Esophagus squamous epithelium (tissue), 5 donors: ENCODE results near the gene PARP14. TPM values are rescaled to one million over a fixed set of nuclear protein-coding genes. Genes with fewer than 3 reads are reported as not detected.

Experiments
- DNase-seq: peaks from one replicate; lab custom pipeline; 2025; lab: John Stamatoyannopoulos, UW
- H3K27ac ChIP-seq, 4 donors: fragments of 200-600 bp; sonication (generic); one replicate each; pipeline ENCODE4 v1.5.1; 2016 to 2019; ENCODE audit warnings: mild to moderate bottlenecking in 1 of 4
- H3K27me3 ChIP-seq, 4 donors: fragments of 200-600 bp; sonication (generic); 1 replicate in 3 of 4; 2 replicates in 1 of 4; pipeline versions ENCODE4 v1.5.1 to v1.6.0; 2017 to 2021; ENCODE audit warnings: antibody characterized with exemption in 1 of 4
- H3K36me3 ChIP-seq, 3 donors: fragments of 200-600 bp; sonication (generic); one replicate each; pipeline ENCODE4 v1.5.1; 2016 to 2019
- H3K4me1 ChIP-seq, 3 donors: fragments of 200-600 bp; sonication (generic); one replicate each; pipeline ENCODE4 v1.5.1; 2017 to 2019
- H3K4me3 ChIP-seq, 4 donors: fragments of 200-600 bp; sonication (generic); 1 replicate in 3 of 4; 2 replicates in 1 of 4; pipeline ENCODE4 v1.5.1; 2016 to 2019; ENCODE audit warnings: mild to moderate bottlenecking in 2 of 4, moderate library complexity in 1 of 4
- H3K9me3 ChIP-seq, 3 donors: fragments of 200-600 bp; sonication (generic); one replicate each; pipeline ENCODE4 v1.5.1; 2016 to 2019
- CTCF ChIP-seq, 6 experiments: fragments of 450-650 bp in 4 of 6; fragments of 200-600 bp in 2 of 6; sonication (generic) in 2 of 6; IDR thresholded peaks; one replicate each; pipeline ENCODE4 v1.5.1; 2016 to 2019; ENCODE audit warnings: antibody characterized with exemption in 6 of 6, mild to moderate bottlenecking in 4 of 6, moderate library complexity in 4 of 6
- POLR2A ChIP-seq, 4 donors: fragments of 450-650 bp; IDR thresholded peaks; one replicate each; pipeline ENCODE4 v1.6.1; 2017; ENCODE audit warnings: antibody characterized with exemption in 4 of 4, mild to moderate bottlenecking in 4 of 4, moderate library complexity in 3 of 4
- WGBS, 2 donors: methylation state at CpG; one replicate each; pipeline ENCODE4 v1.1.5; 2018; 5-methylcytosine and 5-hydroxymethylcytosine counted together
- intact Hi-C: fragments of 100-400 bp; cut with DNase I; formaldehyde crosslinking; loops from one replicate; pipeline ENCODE4 v1.15.0; 2022
- total RNA-seq, 4 donors: library from RNA; depleted of rRNA; stranded (reverse); fragments of >200 nt; gene quantifications; one replicate each; pipeline ENCODE4 v1.1.0, GENCODE V29; 2016
- donor health status: DM: yes; HTN: yes; CAD: no.

Gene PARP14
- total RNA-seq, 4 donors from 2014 or later, result 9.5 to 34.1 (median 22.9) TPM

DNA sequence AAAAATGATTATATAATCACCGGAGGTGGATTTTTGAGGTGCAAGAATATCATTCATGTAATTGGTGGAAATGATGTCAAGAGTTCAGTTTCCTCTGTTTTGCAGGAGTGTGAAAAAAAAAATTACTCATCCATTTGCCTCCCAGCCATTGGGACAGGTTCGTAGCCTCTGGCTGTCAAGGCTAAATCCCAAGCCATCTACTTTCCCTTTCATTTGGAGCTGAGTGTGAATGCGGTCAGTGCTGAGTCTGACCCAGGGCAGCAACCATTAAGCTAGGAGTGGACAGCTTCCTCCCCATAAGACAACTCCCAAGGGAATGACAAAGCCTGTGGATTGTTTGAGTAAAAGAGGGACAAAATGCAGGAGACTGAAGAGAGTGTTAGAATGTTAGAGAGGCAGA, 33.6 kb downstream of the PARP14 start:
- Histone ChIP-seq H3K27me3 (no peaks in the 10 kb centered on the region), H3K4me1 (no peaks in the 10 kb centered on the region), H3K27ac (no peak overlapping the region), H3K4me3 (no peak overlapping the region), H3K9me3 (no peaks in the 10 kb centered on the region), H3K36me3 (peaks cover 5 to 79% (median 45%) of the 10 kb centered on the region in 3 donors)
- TF ChIP-seq POLR2A (IDR thresholded peaks at IDR 0.05), result no peak
- TF ChIP-seq CTCF (IDR thresholded peaks at IDR 0.05), result no peak
- intact Hi-C loops, result no loop called here
- 69 to 85% methylated on average over 2 to 3 of the region's 3 CpGs for WGBS, 2 donors
- no peak for DNase-seq

GRCh38 chr3:122716667-122717066, 36.0 kb downstream of the PARP14 start:
- intact Hi-C loops, result no loop called here
- H3K4me1 ChIP-seq, result no peaks in the 10 kb centered on the region
- no peaks in the 10 kb centered on the region for H3K9me3 ChIP-seq
- no peak overlapping the region for H3K27ac ChIP-seq
- H3K27me3 ChIP-seq, result no peaks in the 10 kb centered on the region
- WGBS, 2 donors, result 90 to 93% methylated on average over 4 of the region's 4 CpGs
- H3K4me3 ChIP-seq, result no peak overlapping the region
- no peak for DNase-seq
- H3K36me3 ChIP-seq, result peaks cover 12 to 96% (median 48%) of the 10 kb centered on the region in 3 donors
- no peak for TF ChIP-seq CTCF (IDR thresholded peaks at IDR 0.05)
- TF ChIP-seq POLR2A (IDR thresholded peaks at IDR 0.05), result no peak

GRCh38 chr3:122719273-122719921, 38.8 kb downstream of the PARP14 start:
- H3K4me1 ChIP-seq, result no peaks in the 10 kb centered on the region
- no peaks in the 10 kb centered on the region for H3K9me3 ChIP-seq
- intact Hi-C loops, result no loop called here
- H3K36me3 ChIP-seq, result peaks cover 12 to 94% (median 28%) of the 10 kb centered on the region in 3 donors
- H3K27me3 ChIP-seq, result no peaks in the 10 kb centered on the region
- H3K27ac ChIP-seq, result no peak overlapping the region
- DNase-seq, result no peak
- no peak for TF ChIP-seq POLR2A (IDR thresholded peaks at IDR 0.05)
- 60 to 74% methylated on average over 3 of the region's 3 CpGs for WGBS, 2 donors
- no peak overlapping the region for H3K4me3 ChIP-seq

DNA sequence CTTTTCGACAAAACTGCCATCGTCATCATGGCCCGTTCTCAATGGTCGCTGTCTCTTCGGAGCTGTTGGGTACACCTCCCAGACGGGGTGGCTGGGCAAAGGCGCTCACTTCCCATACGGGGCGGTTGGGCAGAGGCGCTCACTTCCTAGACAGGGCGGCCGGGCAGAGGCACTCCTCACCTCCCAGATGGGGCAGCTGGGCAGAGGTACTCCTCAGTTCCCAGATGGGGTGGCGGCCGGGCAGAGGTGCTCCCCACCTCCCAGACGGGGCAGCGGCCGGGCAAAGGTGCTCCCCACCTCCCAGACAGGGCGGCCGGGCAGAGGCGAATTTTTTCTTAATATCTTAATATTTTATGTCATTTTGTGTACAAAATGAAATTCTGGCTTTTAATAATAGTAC, 44.5 kb downstream of the PARP14 start:
- intact Hi-C loops, result no loop called here
- no peak for DNase-seq
- no peak for TF ChIP-seq POLR2A (IDR thresholded peaks at IDR 0.05)
- TF ChIP-seq CTCF (IDR thresholded peaks at IDR 0.05), result no peak
- Histone ChIP-seq H3K36me3 (peaks cover 0 to 62% (median 0%) of the 10 kb centered on the region in 3 donors), H3K4me3 (no peak overlapping the region), H3K4me1 (no peaks in the 10 kb centered on the region), H3K9me3 (no peaks in the 10 kb centered on the region), H3K27me3 (no peaks in the 10 kb centered on the region), H3K27ac (no peak overlapping the region)
- whole genome bisulfite sequencing, 2 donors, result 95 to 97% methylated on average over 9 to 13 of the region's 20 CpGs

GRCh38 chr3:122727294-122727693, 46.7 kb downstream of the PARP14 start:
- H3K4me1 ChIP-seq, result no peaks in the 10 kb centered on the region
- TF ChIP-seq CTCF (IDR thresholded peaks at IDR 0.05) (no peak), POLR2A (IDR thresholded peaks at IDR 0.05) (no peak)
- peaks cover 0 to 47% (median 0%) of the 10 kb centered on the region in 3 donors for H3K36me3 ChIP-seq
- H3K27me3 ChIP-seq, result no peaks in the 10 kb centered on the region
- 95% methylated on average over 3 of the region's 3 CpGs for WGBS, 2 donors
- H3K27ac ChIP-seq, result no peak overlapping the region
- no peak for DNase-seq
- no peaks in the 10 kb centered on the region for H3K9me3 ChIP-seq
- intact Hi-C loops, result no loop called here
- H3K4me3 ChIP-seq, result no peak overlapping the region
